Measurements from ENCODE around the gene ZDHHC1.
"Not testable (repeated sequence)": the region's sequence is repeated elsewhere in the genome, so short reads cannot be mapped to it uniquely, and the experiment has no call there.

Gene ZDHHC1

GRCh38 chr16:67378642-67379041, 37.6 kb downstream of the ZDHHC1 start:
- Mint-ChIP-seq H3K27me3 (ENCODE audit: low read depth) (peaks cover 3% of the 10 kb centered on the region), H3K4me1 (no peaks in the 10 kb centered on the region), H3K27ac (peak overlapping the region in 1 of 3 experiments; percentile 44), H3K36me3 (ENCODE audit: low read depth) (no peaks in the 10 kb centered on the region), H3K4me3 (no peak overlapping the region), H3K9me3 (no peaks in the 10 kb centered on the region)
- TF ChIP-seq CTCF (IDR thresholded peaks at IDR 0.05; ENCODE audit: unreplicated experiment in 3 of 3) = no peak

- H3K4me1 Mint-ChIP-seq; H3K4me3 Mint-ChIP-seq; H3K36me3 Mint-ChIP-seq (ENCODE audit: low read depth); H3K9me3 Mint-ChIP-seq; H3K27ac Mint-ChIP-seq; H3K27me3 Mint-ChIP-seq (ENCODE audit: low read depth): not testable (repeated sequence)
Observed at GRCh38 chr16:67376012-67376411, 40.3 kb downstream of the ZDHHC1 start.

GRCh38 chr16:67372664-67373063, 43.6 kb downstream of the ZDHHC1 start:
- no peaks in the 10 kb centered on the region for H3K9me3 Mint-ChIP-seq
- peak; percentile 39 to 42 (median 42) for TF ChIP-seq CTCF (IDR thresholded peaks at IDR 0.05; ENCODE audit: unreplicated experiment in 3 of 3)
- H3K4me1 Mint-ChIP-seq = no peaks in the 10 kb centered on the region
- H3K36me3 Mint-ChIP-seq (ENCODE audit: low read depth) = no peaks in the 10 kb centered on the region
- peaks cover 7% of the 10 kb centered on the region for H3K27me3 Mint-ChIP-seq (ENCODE audit: low read depth)
- no peak overlapping the region for H3K27ac Mint-ChIP-seq
- no peak overlapping the region for H3K4me3 Mint-ChIP-seq

- Mint-ChIP-seq H3K4me1 (no peaks in the 10 kb centered on the region), H3K27me3 (ENCODE audit: low read depth) (peaks cover 4% of the 10 kb centered on the region), H3K36me3 (ENCODE audit: low read depth) (no peaks in the 10 kb centered on the region), H3K27ac (no peak overlapping the region), H3K9me3 (no peaks in the 10 kb centered on the region), H3K4me3 (no peak overlapping the region)
- TF ChIP-seq CTCF (IDR thresholded peaks at IDR 0.05; ENCODE audit: unreplicated experiment in 3 of 3) = no peak
Observed at GRCh38 chr16:67370661-67371060, 45.6 kb downstream of the ZDHHC1 start.

- Mint-ChIP-seq H3K4me1 (no peaks in the 10 kb centered on the region), H3K27ac (peak overlapping the region in 2 of 3 experiments; percentile 9 to 72), H3K27me3 (ENCODE audit: low read depth) (peaks cover 4% of the 10 kb centered on the region), H3K4me3 (no peak overlapping the region), H3K36me3 (ENCODE audit: low read depth) (no peaks in the 10 kb centered on the region), H3K9me3 (no peaks in the 10 kb centered on the region)
- TF ChIP-seq CTCF (IDR thresholded peaks at IDR 0.05; ENCODE audit: unreplicated experiment in 3 of 3) = no peak
Observed at GRCh38 chr16:67364600-67365235, 51.6 kb downstream of the ZDHHC1 start.

GRCh38 chr16:67361038-67361437, 55.2 kb downstream of the ZDHHC1 start:
- Mint-ChIP-seq H3K36me3 (ENCODE audit: low read depth) (no peaks in the 10 kb centered on the region), H3K27ac (peak overlapping the region in 2 of 3 experiments; percentile 66), H3K4me1 (peaks cover 7% of the 10 kb centered on the region), H3K9me3 (no peaks in the 10 kb centered on the region), H3K27me3 (ENCODE audit: low read depth) (peaks cover 4% of the 10 kb centered on the region), H3K4me3 (no peak overlapping the region)
- TF ChIP-seq CTCF (IDR thresholded peaks at IDR 0.05; ENCODE audit: unreplicated experiment in 3 of 3) = no peak

GRCh38 chr16:67359540-67360269, 56.6 kb downstream of the ZDHHC1 start:
- not testable (repeated sequence) for H3K27me3 Mint-ChIP-seq (ENCODE audit: low read depth); H3K36me3 Mint-ChIP-seq (ENCODE audit: low read depth); H3K4me1 Mint-ChIP-seq; H3K4me3 Mint-ChIP-seq; H3K9me3 Mint-ChIP-seq
- H3K27ac Mint-ChIP-seq = peak overlapping the region in 2 of 3 experiments; percentile 66
